ENCODE data around the gene PPFIA1. TPM values are rescaled to one million over a fixed set of nuclear protein-coding genes. Genes with fewer than 3 reads are reported as not detected.
"Not testable (repeated sequence)": the region's sequence is repeated elsewhere in the genome, so short reads cannot be mapped to it uniquely, and the experiment has no call there.

The PPFIA1 gene
- total RNA-seq, 1 experiment from 2014 or later, result 45.1 TPM

DNA sequence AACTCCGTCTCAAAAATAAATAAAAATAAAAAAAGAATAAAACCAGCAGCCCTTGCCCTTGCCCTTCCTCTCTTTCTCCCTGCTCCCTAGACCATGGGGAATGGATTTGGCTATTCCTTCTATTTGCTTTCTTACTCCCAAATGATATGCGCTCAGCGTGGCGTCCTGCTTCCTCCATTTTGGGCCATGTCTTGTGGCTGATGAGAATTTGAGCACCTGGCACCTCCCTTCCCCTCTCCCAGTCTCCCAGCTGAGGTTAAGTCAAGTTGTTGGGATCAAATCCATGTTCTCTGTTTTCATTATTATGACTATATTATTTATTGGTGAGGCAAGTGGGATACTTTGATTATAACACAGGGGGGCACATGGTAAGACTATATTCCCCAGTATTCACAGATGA is 117.1 kb downstream of the PPFIA1 start:
- DNase-seq (ENCODE audit: low read depth), result no peak

DNA sequence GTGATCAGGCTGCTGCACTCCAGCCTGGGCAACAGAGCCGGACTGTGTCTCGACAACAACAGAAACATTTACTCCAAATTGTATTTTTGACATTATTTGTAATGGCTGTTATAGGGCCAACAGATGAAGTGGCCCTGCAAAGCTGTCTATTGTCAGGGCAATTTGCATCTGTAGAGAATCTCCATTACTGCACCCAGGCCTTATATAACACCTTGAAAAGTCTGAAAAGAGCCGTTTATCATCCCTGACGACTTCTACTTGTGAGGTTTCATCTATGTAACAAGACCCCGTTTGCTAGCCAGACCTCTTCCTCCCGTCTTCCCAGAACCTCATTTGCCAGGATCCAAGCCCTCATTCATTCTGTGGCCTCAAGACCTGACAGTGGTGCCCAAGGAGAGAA is 118.7 kb downstream of the PPFIA1 start:
- DNase-seq (ENCODE audit: low read depth), result no peak

DNA sequence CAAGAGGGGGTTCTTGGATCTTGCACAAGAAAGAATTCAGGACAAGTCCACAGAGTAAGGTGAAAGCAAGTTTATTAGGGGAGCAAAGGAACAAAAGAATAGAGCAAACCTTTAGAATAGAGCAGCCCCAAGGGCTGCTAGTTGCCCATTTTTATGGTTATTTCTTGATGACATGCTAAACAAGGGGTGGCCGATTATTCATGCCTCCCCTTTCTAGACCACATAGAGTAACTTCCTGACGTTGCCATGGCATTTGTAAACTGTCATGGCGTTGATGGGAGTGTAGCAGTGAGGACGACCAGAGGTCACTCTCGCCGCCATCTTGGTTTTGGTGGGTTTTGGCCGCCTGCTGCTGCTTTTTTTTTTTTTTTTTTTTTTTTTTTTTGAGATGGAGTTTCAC is 120.4 kb downstream of the PPFIA1 start:
- DNase-seq (ENCODE audit: low read depth), result not testable (repeated sequence)

DNA sequence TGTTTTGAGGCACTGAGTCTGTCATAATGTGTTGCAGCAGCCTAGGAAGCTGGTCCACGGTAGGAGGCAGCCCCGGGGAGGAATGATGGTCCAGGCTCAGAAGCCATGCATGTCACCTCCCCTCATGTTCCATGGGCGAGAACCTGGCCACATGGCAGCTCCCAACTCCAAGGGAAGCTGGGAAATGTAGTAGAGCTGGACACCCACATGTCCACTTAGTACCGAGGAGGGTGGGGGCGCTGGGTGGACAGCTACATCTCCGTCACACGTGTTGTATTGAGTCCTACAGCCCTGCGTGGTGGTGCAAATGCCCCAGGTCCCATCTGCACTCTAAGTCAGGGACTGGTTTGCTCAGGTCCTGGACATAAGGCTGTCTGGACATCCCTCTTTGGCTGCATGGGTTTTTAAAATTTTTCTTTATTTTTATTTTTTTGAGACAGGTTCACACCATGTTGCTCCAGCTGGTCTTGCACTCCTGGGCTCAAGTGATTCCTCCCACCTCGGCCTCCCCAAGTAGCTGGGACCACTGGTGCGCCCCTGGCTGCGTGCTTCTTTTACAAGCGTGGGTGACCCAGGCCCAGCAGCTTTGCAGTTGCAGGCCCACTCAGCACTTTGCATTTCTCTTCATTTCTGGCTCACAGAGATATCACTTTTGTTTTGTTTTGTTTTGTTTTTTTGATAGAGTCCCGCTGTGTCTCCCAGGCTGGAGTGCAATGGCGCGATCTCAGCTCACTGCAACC is 123.9 kb downstream of the PPFIA1 start:
- DNase-seq (ENCODE audit: low read depth), result no peak

DNA sequence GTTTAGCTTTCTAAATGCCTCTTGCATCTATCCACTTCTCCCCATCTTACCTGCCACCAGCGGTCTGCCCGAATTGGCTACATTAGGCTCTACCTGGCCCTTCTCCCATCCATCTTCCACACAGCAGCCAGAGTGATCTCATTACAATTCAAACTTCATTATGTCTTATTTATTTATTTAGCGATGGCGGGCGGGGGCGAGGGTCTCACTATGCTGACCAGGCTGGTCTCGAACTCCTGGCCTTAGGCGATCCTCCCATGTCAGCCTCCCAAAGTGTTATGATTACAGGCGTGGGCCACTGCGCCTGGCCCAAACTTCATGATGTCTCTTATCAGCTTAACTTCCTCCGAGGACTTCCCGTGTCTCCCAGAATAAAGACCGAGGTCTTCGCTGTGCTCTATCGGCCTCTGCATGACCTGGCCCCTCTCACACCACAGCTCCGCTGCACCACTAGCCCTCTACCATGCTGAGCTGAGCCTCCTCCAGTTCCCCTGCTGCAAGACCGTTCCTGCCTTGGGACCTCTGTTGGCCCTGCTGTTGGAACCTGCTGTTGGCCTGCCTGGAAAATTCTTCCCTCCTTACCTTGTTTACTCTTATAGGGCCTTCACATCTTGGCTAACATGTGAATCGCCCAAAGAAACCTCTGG is 127.0 kb downstream of the PPFIA1 start:
- DNase-seq (ENCODE audit: low read depth), result no peak

DNA sequence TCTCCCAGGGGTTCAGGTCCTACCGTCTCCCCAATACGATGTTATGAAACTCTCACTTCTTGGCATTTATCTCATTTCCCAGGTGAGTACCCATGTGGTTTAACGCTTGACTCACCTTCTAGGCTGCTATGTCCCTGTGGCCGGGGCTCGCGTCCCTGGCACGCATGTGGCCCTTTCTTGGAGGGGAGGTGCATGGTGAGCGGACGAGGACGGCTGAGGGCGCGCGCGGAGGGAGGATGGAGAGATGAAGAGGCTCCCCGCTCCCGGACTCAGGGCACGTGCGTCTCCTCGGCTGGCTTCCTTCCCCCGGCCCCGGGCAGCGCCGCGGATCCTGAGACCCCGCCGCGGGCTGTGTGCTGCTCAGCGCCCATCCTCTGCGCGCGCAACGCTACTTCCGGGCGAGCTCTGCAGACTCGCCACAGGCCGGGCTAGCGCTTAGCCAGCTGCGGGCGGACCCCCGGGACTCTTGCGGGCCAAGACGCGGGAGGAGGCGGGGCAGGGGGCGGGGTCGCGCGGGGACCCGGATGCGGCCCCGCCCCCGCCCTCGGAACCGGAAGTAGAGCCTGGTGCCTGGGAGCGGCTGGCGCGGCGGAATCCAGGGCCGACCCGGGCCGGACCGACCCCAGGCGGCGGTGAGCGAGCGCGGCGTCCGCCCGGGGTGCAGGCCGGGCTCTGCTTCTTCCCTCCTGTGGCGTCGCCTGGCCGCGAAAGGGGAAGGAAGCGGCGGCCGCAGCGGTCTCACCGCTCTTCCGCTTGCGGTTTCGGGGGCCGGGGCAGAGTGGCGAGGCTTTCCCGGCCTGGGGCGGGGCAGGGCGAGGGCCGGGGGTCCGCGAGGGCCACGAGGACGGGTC is 127.7 kb downstream of the PPFIA1 start, which contains the start of gene CTTN:
TSS of gene CTTN (plus strand) at position 547 of the 851 bp plus-strand sequence. CDS start 8,769 bp downstream, outside the sequence.
- DNase-seq (ENCODE audit: low read depth), result peak; percentile 74

DNA sequence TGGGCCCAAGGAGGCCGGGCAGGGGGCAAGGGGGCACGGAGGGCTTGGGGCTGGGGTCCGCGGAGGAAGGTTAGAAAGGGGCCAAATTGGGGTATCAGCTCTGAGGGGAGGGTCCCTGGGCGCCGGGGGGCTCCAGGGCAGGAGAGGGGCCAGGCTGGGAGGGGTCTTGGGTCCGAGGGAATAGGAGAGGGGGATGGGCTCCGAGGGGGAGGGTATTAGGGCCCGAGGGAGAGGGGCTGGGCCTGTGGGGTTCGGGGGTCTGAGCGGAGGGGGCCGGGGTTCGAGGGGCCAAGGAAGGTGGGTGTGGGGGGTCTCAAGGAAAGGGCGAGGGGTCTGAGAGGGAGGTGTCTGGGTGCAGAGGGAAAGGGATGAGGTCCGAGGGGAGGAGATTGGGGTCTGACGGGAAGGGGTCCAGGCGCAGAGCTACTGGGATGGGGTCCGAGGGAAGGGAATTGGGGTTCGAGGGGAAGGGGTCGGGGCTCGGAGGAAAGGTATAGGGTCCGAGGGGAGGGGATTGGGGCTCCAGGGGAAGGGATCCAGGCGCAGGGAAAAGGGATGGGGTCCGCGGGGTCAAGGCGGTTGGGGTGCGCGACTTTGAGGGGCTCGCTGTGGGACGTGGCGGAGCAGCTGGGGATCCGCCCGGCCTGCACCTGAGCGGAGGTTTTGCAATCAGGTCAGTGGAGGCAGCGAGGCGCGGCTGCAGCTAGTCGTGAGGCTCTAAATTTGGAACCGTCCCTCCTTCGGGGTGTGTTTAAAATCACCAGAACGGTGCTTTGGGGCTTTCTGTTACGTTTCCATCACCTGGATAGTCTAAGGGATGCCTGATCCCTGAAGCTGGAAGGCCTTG is 128.6 kb downstream of the PPFIA1 start:
- DNase-seq (ENCODE audit: low read depth), result no peak

DNA sequence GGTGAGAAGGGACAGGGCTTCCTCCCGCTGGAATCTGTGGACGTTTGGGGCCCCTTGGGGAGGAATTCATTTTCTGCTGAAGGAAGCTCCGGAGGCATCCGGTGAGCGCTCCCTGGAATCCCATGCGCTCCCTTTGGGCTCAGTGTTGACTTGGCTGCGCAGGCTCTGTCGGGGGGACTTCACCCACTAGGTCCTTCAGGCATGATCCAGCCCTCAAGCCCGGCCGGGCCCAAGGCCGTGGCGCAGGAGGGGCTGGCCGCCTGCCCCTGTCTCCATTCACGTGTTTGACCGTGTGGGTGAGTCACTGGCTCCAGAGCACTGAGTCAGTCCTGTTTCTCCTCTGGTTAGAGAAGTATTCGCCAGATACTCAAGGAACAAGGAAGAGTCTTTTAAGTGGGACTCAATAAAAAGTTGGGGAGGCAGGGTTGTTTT is 129.2 kb downstream of the PPFIA1 start:
- DNase-seq (ENCODE audit: low read depth), result peak; percentile 95

DNA sequence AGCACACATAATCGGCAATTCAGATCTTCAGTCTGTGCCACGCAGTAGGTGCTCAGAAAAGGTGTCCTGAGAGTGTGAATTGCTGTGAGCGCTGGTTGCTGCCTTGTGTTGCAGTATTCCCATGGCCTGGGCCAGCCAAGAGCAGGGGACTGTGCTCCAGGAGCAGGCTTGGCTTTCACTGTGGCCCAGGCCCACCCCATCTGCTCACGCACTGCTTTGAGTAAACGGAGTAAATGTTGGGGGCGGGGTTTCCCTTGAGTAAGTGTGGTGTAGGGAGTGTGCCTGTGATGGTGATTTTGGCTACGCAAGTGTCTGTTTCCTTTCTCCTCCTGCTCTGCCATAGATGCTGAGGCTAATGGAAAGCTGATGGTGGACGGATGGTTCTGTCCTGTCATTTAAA is 130.2 kb downstream of the PPFIA1 start:
- no peak for DNase-seq (ENCODE audit: low read depth)

DNA sequence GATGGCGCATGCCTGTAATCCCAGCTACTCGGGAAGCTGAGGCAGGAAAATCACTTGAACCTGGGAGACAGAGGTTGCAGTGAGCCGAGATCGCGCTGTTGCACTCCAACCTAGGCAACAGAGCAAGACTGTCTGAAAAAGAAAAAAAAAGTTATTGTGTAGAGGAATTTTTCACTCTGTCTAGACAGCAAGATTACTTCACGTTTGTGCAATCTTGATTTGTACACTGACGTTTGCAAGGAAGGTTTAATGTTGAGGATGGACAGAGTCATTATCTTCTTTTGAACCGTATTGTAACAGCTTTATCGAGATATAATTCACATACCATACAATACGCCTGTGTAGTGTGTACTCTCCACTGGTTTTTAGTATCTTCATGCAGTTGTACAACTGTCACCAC is 131.5 kb downstream of the PPFIA1 start:
- no peak for DNase-seq (ENCODE audit: low read depth)

DNA sequence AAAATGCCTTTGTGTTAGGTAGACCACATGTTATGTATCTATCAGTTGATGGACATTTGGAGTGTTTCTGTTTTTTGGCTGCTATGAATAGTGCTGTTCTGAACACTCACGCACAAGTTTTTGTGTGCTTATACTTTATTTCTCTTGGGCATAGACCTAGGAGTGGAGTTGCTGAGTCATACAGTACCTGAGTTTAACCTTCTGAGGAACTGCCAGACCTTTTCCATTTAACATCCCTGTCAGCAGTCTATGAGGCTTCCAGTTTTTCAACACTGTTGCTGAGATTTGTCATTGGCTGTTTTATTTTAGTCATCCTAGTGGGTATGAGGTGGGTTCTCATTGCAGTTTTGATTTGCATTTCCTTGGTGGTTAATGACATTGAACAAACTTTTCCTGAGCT is 132.2 kb downstream of the PPFIA1 start:
- DNase-seq (ENCODE audit: low read depth), result no peak

DNA sequence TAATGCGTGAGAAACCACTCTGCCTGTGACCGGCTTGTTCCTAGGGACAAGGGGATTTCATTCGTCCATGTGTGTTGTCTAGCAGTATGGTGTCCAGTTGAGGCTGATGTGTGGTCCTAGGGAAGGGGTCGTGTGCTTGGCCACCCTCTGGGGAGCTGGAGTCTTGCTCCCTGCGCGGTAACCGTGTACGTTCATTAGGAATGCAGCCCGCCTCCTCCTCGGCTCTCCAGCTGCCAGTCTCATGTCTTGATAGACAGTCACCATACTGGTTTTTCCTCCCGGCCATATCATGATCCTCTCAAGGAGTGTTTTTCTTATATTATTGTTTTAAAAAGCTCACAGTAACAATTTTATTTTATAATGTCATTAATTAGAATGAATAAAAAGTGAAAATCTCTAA is 133.8 kb downstream of the PPFIA1 start:
- DNase-seq (ENCODE audit: low read depth), result no peak

DNA sequence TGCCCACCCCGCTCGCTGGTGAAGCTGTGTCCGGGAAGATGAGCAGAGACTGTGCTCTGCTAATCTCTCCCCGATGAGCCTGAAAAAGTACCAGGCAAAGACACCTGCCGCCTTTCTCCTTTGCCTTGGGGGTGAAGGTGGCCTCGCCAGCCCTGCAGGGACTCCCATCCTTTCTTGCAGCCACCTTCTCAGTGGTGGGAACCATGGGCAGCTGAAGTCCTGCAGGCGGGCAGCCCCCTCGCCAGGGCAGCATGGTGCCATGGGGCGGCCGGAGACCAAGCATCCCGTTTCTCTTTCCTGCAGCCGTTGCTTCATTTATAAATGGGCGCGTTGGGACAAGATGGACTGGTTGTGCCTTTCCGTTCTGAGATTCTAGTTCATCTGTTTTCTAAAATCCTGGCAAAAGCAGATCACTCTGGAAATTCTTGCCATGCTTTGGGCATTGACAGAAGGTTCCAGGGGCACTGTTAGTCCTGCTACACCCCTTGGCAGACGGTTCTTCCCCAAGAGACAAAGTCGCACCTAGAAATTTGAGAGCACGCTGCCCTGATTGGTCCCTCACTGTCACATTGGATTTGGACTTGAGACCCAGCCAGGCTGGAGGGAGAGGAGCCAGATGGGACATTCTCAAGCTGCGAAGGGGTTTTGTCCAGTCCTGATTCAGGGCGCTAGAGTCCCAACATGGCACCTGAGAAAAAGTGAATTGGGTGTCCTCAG is 135.3 kb downstream of the PPFIA1 start:
- no peak for DNase-seq (ENCODE audit: low read depth)

DNA sequence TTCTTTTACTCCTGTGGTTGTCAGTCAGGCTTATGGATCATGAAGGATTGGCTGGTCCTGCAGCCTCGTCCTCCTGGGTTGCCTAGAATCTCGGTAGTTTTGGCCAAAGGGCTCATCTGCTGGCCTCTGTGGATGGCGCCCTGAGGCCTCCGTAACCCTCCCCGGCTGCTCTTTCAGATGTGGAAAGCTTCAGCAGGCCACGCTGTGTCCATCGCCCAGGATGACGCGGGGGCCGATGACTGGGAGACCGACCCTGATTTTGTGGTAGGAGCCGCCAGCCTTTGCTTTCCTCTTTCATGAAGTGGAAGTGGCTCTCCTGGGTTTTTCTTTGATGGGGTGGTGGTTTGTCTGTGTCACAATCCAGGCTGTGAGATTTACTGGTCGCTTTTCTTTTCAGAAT is 136.6 kb downstream of the PPFIA1 start:
- no peak for DNase-seq (ENCODE audit: low read depth)

DNA sequence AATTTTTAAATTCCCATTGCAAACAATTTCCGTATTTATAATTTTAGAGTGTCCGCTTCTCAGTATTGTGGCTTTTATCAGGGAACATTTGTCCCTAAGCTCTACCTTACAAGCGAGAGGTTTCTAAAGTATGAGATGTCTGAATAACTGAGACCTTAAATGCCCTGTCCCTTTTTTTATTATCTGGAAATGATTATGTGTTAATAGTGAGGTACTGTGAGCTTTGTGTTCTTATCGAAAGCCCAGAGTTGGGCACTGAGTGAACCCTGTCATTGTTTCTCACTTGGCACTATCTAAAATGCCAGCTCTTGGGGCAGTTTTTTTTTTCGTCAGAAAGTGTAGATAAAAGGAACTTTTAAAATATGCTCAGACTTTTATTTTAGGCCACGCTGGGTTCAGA is 137.3 kb downstream of the PPFIA1 start:
- DNase-seq (ENCODE audit: low read depth), result no peak

DNA sequence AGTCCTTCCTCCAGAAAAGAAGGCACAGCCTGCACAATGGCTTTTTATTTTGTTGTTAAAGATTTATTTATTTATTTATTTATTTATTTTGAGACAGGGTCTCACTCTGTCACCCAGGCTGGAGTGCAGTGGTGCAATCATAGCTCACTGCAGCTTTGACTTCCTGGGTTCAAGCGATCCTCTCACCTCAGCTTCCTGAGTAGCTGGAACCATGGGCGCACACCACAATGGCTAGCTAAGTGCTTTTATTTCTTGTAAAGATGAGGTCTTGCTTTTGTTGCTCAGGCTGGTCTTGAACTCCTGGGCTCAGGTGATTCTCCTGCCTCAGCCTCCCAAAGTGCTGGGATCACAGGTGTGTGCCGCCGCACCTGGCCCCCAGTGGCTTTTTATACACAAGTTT is 137.8 kb downstream of the PPFIA1 start:
- DNase-seq (ENCODE audit: low read depth), result not testable (repeated sequence)

DNA sequence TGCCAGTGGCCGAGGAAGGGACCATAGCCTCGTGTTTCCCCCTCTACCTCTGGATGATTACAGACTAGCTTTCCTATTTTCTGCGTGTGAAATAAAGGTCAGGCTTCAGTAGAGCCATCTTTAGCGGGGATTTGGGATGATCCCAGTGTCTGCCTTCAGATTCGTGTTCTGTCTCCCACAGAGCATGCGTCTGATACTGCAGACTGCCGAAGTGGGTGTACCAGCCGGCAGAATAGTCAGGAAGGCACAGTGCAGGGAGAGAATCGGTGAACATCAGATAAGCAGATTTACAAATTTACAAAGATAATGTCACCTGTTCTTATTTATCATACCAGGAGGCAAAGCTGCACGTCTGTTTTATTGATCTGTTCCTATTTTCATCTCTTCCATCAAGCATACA is 138.9 kb downstream of the PPFIA1 start:
- no peak for DNase-seq (ENCODE audit: low read depth)

DNA sequence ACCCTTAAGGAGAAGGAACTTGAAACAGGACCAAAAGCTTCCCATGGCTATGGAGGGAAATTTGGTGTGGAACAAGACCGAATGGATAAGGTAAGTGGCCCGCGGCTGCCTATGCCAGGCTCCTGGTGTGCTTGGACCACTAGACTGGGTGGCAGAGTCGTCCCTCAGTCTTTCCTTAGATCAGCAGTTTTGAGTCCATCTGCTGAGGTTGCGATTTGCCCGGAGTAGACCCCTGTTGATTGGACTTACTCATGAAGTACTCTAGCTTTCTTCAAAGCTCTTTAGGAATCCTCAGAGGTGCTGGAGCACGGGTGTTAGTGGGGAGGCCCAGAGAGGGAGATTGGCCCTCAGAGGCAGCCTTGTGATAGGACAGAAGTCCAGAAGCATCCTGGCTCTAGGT is 139.4 kb downstream of the PPFIA1 start:
- DNase-seq (ENCODE audit: low read depth), result no peak

DNA sequence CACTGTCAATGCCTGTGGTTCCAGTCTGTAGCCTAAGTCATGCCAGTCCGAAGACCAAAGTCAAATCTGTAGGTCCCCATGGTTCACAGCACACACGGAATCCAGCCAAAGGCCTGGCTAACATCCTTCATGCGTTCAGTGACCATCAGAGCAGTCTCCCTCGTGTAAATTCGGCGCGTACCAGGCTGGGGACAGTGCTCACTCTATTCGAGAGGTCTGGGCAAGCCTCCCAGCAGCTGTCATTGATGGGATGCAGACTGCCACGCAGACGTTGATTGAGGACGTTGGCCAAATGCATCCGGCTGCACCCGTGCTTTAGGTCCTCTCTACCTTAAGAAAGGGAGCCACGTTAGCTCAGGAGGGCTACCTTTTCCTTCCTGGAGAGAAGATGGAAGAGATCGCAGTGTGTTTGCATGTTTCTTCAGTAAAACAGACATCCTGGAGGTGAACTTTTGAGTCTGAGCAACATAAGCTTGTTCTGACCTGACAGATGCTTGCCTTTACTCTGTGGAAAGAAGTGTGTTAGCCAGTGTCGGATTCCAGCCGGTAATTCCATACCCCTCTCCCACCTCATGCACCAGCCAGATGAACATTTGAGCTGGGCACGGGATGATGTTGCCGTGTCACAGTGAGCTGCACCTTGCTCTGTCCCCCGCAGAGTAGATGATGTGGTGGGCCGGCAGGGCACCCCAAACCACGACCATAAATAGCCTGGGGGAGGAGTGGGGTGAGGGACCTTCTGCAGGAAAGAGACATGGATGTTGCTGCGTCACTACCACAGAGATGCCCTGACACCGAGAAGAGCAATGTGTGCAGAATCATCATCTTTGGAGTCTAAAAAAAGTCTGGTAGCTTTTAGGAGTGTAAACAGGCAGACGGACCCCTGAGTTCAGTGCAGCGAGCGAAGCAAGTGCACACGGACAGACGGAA is 140.1 kb downstream of the PPFIA1 start:
- DNase-seq (ENCODE audit: low read depth), result no peak
